NCI-H82 treated with DMSO at 0.1 percent for 48 hours (cell line): ENCODE results near the gene NCOR1.
"Not testable (repeated sequence)": the region's sequence is repeated elsewhere in the genome, so short reads cannot be mapped to it uniquely, and the experiment has no call there.

ENCODE experiments used
- DNase-seq: peaks from one replicate; lab custom pipeline; 2025; ENCODE audit not compliant: unreplicated experiment; lab: John Stamatoyannopoulos, UW

Gene NCOR1

DNA sequence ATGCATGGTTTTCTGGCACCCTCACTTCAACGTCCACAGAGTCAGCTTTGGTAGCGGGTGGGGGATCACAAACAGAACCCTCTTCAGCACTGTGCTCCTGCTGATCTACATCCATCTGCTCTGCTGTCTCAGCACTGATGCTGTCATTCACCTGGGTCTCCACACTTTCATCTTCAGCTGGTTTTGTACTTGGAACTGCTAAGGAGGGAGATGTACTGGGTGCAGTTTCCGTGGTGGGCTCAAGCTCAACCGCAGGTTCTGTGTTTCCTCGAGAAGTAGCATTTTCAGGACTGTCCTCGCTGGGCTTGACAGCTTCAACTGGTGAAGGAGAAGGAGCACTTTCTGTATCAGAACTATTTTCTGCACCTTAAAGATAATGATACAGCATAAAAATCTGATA, 113.9 kb downstream of the NCOR1 start:
- no peak for DNase-seq

GRCh38 chr17:16100737-16101400, 114.5 kb downstream of the NCOR1 start:
- DNase-seq = no peak

GRCh38 chr17:16091773-16092172, 123.6 kb downstream of the NCOR1 start:
- DNase-seq = no peak

GRCh38 chr17:16086957-16087356, 128.4 kb downstream of the NCOR1 start:
- DNase-seq = no peak

DNA sequence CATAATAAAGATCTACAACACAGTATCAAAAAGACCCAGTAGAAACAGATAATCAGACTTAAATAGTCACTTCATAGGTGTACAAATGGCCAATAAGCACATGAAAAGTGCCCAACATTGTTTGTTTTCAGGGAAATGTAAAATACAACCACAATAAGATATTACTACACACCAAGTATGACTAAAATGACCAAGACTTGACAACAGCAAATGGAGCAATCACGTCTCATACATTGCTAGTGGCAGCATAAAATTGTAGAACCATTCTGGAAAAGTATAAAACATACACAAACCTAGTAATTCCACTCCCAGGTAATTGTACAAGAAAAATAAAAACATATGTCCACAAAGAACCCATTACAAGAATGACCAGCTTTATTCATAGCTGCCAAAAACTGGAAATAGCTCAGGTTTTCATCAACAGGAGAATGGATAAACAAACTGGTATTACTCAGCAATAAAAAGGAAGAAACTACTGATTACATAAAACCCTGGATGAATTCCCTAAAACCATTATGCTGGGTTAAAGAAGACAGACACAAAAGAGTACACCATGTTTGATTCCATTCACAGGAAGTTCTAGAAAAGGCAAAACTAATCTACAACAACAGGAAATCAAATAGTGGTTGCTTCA, 130.2 kb downstream of the NCOR1 start:
- DNase-seq = no peak

DNA sequence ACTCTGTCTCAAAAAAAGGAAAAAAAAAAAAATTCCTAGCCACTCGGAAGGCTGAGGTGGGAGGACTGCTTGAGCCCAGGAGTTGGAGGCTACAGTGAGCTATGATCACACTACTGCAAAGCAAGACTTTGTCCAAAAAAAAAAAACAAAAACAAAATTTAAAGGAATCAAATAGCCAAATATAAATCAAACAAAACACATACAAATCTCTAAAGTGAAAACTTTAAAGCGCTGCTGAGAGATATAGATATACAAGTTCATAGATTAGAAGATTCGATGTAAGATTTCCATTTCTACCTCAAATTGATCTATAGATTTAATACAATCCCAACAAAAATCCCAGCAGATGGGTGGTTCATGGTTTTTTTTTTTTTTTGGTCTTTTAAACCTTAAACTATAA, 132.1 kb downstream of the NCOR1 start:
- DNase-seq = no peak

GRCh38 chr17:16081507-16082087, 133.7 kb downstream of the NCOR1 start:
- no peak for DNase-seq

- DNase-seq = no peak
Measured at GRCh38 chr17:16080366-16080765, 135.0 kb downstream of the NCOR1 start.

DNA sequence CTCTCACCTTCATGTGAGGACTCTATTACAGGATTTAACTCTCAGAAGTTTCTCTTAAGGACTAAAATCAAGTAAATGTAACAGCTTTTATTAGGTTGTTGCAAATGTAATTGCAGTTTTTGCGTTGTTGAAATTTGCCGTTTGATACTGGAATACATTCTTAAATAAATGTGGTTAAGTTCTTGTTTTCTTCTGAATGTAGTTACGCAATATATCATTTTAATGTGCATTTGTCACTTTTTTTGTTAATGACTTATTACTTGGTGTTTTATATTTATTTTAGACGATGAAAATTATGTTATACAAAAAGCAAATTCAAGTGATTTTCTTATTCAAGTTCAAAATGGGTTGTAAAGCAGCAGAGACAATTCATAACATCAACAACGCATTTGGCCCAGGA, 139.4 kb downstream of the NCOR1 start:
- DNase-seq = no peak

- no peak for DNase-seq
Measured at GRCh38 chr17:16074423-16074822, 140.9 kb downstream of the NCOR1 start.

- DNase-seq = no peak
Measured at GRCh38 chr17:16073845-16074244, 141.5 kb downstream of the NCOR1 start.

DNA sequence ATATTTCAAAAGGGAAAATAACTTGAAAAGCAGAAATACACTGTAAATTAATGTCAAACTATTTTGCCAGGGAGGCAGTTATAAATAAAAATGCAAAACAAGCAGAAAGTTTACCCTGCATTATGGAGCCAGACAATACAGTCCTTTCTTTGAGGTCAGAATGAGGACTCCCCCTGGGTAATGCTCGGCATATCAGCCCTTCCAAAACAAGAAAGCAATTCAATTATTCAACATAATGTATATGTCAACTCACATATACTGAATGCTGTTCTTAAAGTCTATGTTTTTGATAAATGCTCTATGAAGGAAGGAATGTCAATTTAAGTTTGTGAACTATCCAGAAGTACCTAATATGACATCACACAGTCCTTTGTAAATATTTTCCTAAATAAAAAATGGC, 143.3 kb downstream of the NCOR1 start:
- DNase-seq = no peak

DNA sequence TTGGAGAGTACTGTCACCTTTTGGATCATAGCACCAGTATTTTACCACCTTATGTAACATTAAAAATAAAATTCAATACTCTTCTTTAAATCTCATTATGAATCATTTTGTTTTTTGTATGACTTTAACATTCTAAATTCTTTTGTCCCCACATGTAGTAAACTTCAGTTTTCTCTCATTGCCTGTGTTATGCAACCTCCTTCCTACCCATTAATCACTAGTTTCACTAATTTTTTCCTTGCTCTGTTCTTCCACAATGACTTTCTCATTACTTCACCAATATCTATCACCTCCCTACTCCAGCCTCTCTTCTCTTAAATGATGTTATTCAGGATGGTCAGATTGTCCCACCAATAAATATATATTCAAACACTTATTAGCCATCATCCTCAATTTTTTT, 147.0 kb downstream of the NCOR1 start:
- DNase-seq = no peak

GRCh38 chr17:16066125-16066524, 149.2 kb downstream of the NCOR1 start:
- DNase-seq = no peak

DNA sequence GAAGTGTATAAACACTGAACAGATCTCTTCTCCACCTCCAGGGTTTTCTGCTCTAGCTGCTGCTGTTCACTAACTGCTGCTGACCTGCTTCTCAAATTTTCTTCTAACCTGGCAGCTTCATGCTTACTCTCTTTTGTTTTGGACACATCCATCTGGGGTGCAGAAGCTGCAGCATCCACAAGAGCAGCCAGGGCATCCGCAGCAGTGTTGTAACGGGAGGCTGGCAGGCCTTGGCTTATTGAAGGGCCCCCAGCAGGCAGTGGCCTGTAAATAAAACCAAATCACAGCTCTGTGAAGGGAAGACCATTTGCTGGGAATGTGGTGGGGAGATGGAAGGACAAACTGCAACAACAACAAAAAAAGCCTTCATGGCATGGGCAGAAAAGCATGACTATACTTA, 153.7 kb downstream of the NCOR1 start:
- no peak for DNase-seq

DNA sequence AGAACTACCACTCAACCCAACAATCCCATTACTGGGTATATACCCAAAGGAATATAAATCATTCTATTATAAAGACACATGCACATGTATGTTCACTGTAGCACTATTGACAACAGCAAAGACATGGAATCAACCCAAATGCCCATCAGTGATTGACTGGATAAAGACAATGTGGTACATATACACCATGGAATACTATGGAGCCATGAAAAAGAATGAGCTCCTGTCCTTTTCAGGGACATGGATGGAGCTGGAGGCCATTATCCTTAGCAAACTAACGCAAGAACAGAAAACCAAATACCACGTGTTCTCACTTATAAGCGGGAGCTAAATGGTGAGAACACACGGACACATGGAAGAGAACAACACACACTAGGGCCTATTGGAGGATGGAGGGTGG, 160.2 kb downstream of the NCOR1 start:
- DNase-seq = not testable (repeated sequence)

GRCh38 chr17:16052486-16052885, 162.8 kb downstream of the NCOR1 start:
- DNase-seq = no peak

- no peak for DNase-seq
Measured at GRCh38 chr17:16050844-16051243, 164.5 kb downstream of the NCOR1 start.

DNA sequence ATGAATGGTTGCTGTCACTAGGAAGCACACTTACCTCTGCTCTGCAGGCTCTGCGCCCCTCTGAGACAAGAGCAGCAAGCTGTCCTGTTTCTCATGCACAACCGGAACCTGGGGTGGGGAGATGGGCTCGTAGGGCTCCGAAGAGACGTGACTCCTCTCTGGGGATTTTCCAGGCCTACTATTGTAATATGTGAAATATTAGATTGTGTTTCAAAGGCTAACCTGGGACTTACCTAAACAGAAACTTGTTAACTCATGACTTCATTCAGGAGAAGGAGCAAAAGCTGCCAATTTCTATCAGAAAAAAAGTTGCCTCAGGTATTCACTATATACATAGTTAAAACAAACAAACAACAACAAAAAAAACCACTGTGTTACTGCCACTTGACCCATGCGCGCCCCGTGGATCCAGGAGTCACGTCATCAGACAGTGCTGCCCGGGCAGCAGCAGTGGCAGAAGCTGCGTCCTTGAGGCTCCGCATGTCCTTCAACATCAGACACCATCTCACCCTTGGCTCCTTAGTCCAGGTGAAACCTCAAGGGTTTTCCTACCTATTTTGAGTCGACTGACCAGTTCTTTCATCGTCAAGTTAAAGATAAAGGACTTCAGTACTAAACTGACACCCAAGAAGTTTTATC, 166.4 kb downstream of the NCOR1 start:
- no peak for DNase-seq

DNA sequence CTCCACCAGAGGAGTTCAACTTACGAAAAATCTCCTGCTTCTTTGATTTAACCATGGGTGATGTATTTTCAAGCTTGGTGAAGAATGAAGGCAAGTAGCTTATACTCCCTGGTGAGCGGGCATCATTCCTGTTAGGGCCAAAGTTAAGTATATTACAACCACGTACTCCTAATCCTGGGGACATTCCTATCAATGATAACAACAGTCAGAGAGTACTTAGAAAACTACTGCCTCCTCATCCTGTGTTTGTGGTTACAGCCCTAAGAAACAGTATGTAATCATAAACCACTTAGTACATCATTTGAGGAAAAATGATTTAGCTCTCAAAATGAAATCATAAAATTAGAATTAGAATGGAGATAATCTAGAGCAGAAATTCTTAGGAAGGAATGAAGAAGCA, 168.4 kb downstream of the NCOR1 start:
- DNase-seq = no peak

DNA sequence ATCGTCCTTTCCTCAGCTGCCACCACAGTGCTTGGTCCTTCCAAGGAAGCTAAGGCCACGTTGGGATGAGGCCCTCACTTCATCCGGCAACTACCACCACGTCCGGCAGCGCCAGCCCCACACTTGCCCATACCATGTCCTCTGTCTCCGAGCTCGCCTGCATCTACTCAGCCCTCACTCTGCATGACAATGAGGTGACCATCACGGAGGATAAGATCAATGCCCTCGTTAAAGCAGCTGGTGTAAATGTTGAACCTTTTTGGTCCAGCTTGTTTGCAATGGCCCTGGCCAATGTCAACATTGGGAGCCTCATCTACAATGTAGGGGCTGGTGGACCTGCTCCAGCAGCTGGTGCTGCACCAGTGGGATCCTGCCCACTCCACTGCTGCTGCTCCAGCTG, 170.8 kb downstream of the NCOR1 start:
- no peak for DNase-seq

- DNase-seq = no peak
Measured at GRCh38 chr17:16040710-16041251, 174.6 kb downstream of the NCOR1 start.
